Endothelial cell of umbilical vein (primary cell): ENCODE data around the gene CDC42EP3. TPM values are rescaled to one million over a fixed set of nuclear protein-coding genes. Genes with fewer than 3 reads are reported as not detected.

Source experiments
- BruUV-seq: library from RNA; stranded (reverse); fragments of 400-500 nt; replicated peaks from 2 replicates; lab custom pipeline; 2021; lab: Mats Ljungman, UMichigan
- CTCF ChIA-PET: fragments of 300-600, 350-600 bp; sonication (Branson Sonifier 250); formaldehyde crosslinking; loops from one replicate; lab custom pipeline; 2021; ENCODE audit warnings: antibody characterized with exemption, inconsistent platforms; lab: Charles Lee
- POLR2A ChIA-PET: fragments of 300-600, 350-600 bp; sonication (Branson Sonifier 250); formaldehyde crosslinking; loops from one replicate; lab custom pipeline; 2021; ENCODE audit warnings: antibody characterized with exemption, inconsistent platforms; lab: Charles Lee
- DNase-seq: peaks from one replicate; pipeline ENCODE4 v3.0.0-alpha.2; 2011; ENCODE audit warnings: low read depth, low spot score
- FAIRE-seq: peaks from 2 replicates; lab custom pipeline; 2011; peaks lifted over from hg19 to GRCh38; lab: Jason Lieb, UNC
- H2AFZ ChIP-seq: 2 replicates; pipeline ENCODE4 v1.6.0; 2012; ENCODE audit warnings: low read depth, low read length, control low read depth, inconsistent platforms
- H3K27ac ChIP-seq: 2 replicates; pipeline ENCODE4 v1.5.1; 2011; ENCODE audit warnings: low read depth, mild to moderate bottlenecking, control low read depth, low read length, moderate library complexity; ENCODE audit not compliant: insufficient read depth
- H3K27me3 ChIP-seq, 2 experiments: 2 replicates each; pipeline versions ENCODE4 v1.6.0 to v1.6.1; 2011; ENCODE audit warnings: low read length in 2 of 2, mixed read lengths in 1 of 2; ENCODE audit not compliant: control insufficient read depth in 2 of 2, insufficient read depth in 2 of 2
- H3K36me3 ChIP-seq, 2 experiments: 2 replicates in 1 of 2; 3 replicates in 1 of 2; pipeline ENCODE4 v1.5.1; 2011; ENCODE audit warnings: low read length in 2 of 2, mild to moderate bottlenecking in 1 of 2, moderate library complexity in 1 of 2; ENCODE audit not compliant: control insufficient read depth in 2 of 2, insufficient read depth in 2 of 2; ENCODE audit errors: extremely low read depth in 1 of 2
- H3K4me1 ChIP-seq: 3 replicates; pipeline ENCODE4 v1.5.1; 2011; ENCODE audit warnings: mild to moderate bottlenecking, low read length; ENCODE audit not compliant: control insufficient read depth, insufficient read depth; ENCODE audit errors: extremely low read depth
- H3K4me2 ChIP-seq: 2 replicates; pipeline ENCODE4 v1.6.1; 2011; ENCODE audit warnings: low read length, control low read depth, mixed read lengths; ENCODE audit not compliant: insufficient read depth
- H3K4me3 ChIP-seq, 3 experiments: fragments of 200-600 bp in 1 of 3; sonication (generic), shearing (Covaris generic) in 1 of 3; replicated peaks in 1 of 3; 2 replicates each; pipeline ENCODE4 v1.5.1; 2011 to 2016; ENCODE audit warnings: control low read depth in 3 of 3, low read length in 3 of 3, mild to moderate bottlenecking in 2 of 3, inconsistent platforms in 1 of 3, low read depth in 1 of 3, moderate library complexity in 1 of 3; ENCODE audit not compliant: insufficient read depth in 1 of 3
- H3K79me2 ChIP-seq: 2 replicates; pipeline ENCODE4 v1.6.0; 2012; ENCODE audit warnings: low read length, inconsistent platforms; ENCODE audit not compliant: control insufficient read depth, insufficient read depth
- H3K9ac ChIP-seq: replicated peaks from 2 replicates; pipeline ENCODE3; 2011; ENCODE audit warnings: low read length, control low read depth; ENCODE audit not compliant: insufficient read depth; ENCODE audit errors: extremely low read depth
- H3K9me1 ChIP-seq: replicated peaks from 3 replicates; pipeline ENCODE4 v1.6.0; 2011; ENCODE audit warnings: mild to moderate bottlenecking, low read length; ENCODE audit not compliant: control insufficient read depth, insufficient read depth; ENCODE audit errors: extremely low read depth
- H3K9me3 ChIP-seq: replicated peaks from 2 replicates; pipeline ENCODE4 v1.5.1; 2012; ENCODE audit warnings: low read length, inconsistent platforms; ENCODE audit not compliant: control insufficient read depth, insufficient read depth
- H4K20me1 ChIP-seq: replicated peaks from 2 replicates; pipeline ENCODE3; 2011; ENCODE audit warnings: mild to moderate bottlenecking, low read length; ENCODE audit not compliant: control insufficient read depth, insufficient read depth; ENCODE audit errors: extremely low read depth
- CTCF ChIP-seq, 2 donors: IDR thresholded peaks; 1 replicate in 1 of 2; 2 replicates in 1 of 2; pipeline ENCODE4 v1.5.1; 2011; ENCODE audit warnings: low read length in 2 of 2, mild to moderate bottlenecking in 2 of 2, moderate library complexity in 2 of 2, control low read depth in 1 of 2, inconsistent platforms in 1 of 2, low read depth in 1 of 2; ENCODE audit not compliant: insufficient read depth in 1 of 2; ENCODE audit errors: extremely low read depth in 1 of 2
- EZH2 ChIP-seq: IDR thresholded peaks from 2 replicates; pipeline ENCODE4 v1.6.1; 2012; ENCODE audit warnings: borderline replicate concordance, low read depth, mild to moderate bottlenecking, moderate library complexity, low read length, inconsistent platforms; ENCODE audit not compliant: severe bottlenecking
- FOS ChIP-seq: IDR thresholded peaks from 2 replicates; pipeline ENCODE4 v1.6.1; 2011; ENCODE audit warnings: mild to moderate bottlenecking, low read length, moderate library complexity, borderline replicate concordance; ENCODE audit not compliant: insufficient read depth
- GATA2 ChIP-seq: IDR thresholded peaks from 2 replicates; pipeline ENCODE4 v1.7.0; 2011; ENCODE audit warnings: low read depth, mild to moderate bottlenecking, moderate library complexity, mixed read lengths, low read length; ENCODE audit not compliant: insufficient read length, insufficient read depth
- JUN ChIP-seq: IDR thresholded peaks from 2 replicates; pipeline ENCODE4 v1.6.1; 2011; ENCODE audit warnings: borderline replicate concordance, low read depth; ENCODE audit not compliant: insufficient read length, insufficient read depth
- MAX ChIP-seq: IDR thresholded peaks from 2 replicates; pipeline ENCODE4 v1.6.1; 2011; ENCODE audit not compliant: insufficient read depth, insufficient read length
- MYC ChIP-seq: IDR thresholded peaks from one replicate; pipeline ENCODE4 v1.6.1; 2011; ENCODE audit warnings: mild to moderate bottlenecking, low read depth, low read length
- POLR2A ChIP-seq: IDR thresholded peaks from 2 replicates; pipeline ENCODE4 v1.6.1; 2012; ENCODE audit warnings: low read depth, mild to moderate bottlenecking, control low read depth, low read length
- POLR2AphosphoS5 ChIP-seq: IDR thresholded peaks from 2 replicates; pipeline ENCODE4 v1.6.1; 2012; ENCODE audit warnings: low read depth, mild to moderate bottlenecking, control low read depth, low read length, moderate library complexity; ENCODE audit not compliant: insufficient read depth
- dilution Hi-C: fragments of 300-500 bp; cut with MboI; formaldehyde crosslinking; loops from one replicate; pipeline ENCODE4 v1.15.0; 2019; ENCODE audit warnings: low sequenced_read_pairs; ENCODE audit not compliant: extremely low pct_ligation_motif_present
- intact Hi-C: fragments of 100-400 bp; cut with micrococcal nuclease; formaldehyde crosslinking; loops from one replicate; pipeline ENCODE4 v1.10.0; 2022
- polyA plus RNA-seq, 4 experiments: library from polyadenylated mRNA; depleted of rRNA in 3 of 4; stranded (reverse) in 3 of 4; unstranded in 1 of 4; fragments of >200 nt; gene quantifications; 2 replicates each; pipeline versions ENCODE4 v1.2.1 to v1.2.3, GENCODE V29; 2011 to 2012; ENCODE audit warnings: missing spikeins in 1 of 4
- total RNA-seq: library from RNA; stranded (reverse); gene quantifications from 2 replicates; pipeline ENCODE4 v1.2.3, GENCODE V29; 2021

The CDC42EP3 gene
- total and polyA plus RNA-seq, 2 donors (not counting 3 experiments of a cell fraction or from before 2014, with no cell fraction given): 14.6 to 54.7 TPM

- POLR2A ChIA-PET: no interaction called here
- intact Hi-C loops: no loop called here
- CTCF ChIA-PET: interaction anchor here (1.5 kb wide), 2 partner anchors 12 to 245 kb away, joined by 5 to 8 read pairs; no protein-coding TSS in a partner anchor
- no peak for TF ChIP-seq JUN
- peaks cover 19% of the 10 kb centered on the region for H3K4me1 ChIP-seq
- no peaks in the 10 kb centered on the region for H3K9me3 ChIP-seq
- H3K79me2 ChIP-seq: no peaks in the 10 kb centered on the region
- H2AFZ ChIP-seq: no peak overlapping the region
- H3K4me3 ChIP-seq: no peak overlapping the region
- H3K4me2 ChIP-seq: no peak overlapping the region
- no peaks in the 10 kb centered on the region for H3K27me3 ChIP-seq
- no peak overlapping the region for H3K27ac ChIP-seq
- no peak overlapping the region for H3K9ac ChIP-seq
- H3K36me3 ChIP-seq: no peaks in the 10 kb centered on the region
- no TSS peak for BruUV-seq
- no peaks in the 10 kb centered on the region for H3K9me1 ChIP-seq
- no peaks in the 10 kb centered on the region for H4K20me1 ChIP-seq
- dilution Hi-C loops: no loop called here
- DNase-seq (no peak), FAIRE-seq (no peak)
Observed at GRCh38 chr2:37632310-37632709, 39.1 kb downstream of the CDC42EP3 start.

GRCh38 chr2:37631698-37632097 lies 39.7 kb downstream of the CDC42EP3 start:
- Histone ChIP-seq H3K36me3 (no peaks in the 10 kb centered on the region), H3K9me3 (no peaks in the 10 kb centered on the region), H4K20me1 (no peaks in the 10 kb centered on the region), H3K9me1 (no peaks in the 10 kb centered on the region), H3K4me1 (peaks cover 19% of the 10 kb centered on the region), H3K79me2 (no peaks in the 10 kb centered on the region), H3K4me3 (no peak overlapping the region), H3K27me3 (no peaks in the 10 kb centered on the region), H3K9ac (no peak overlapping the region), H3K4me2 (no peak overlapping the region), H2AFZ (no peak overlapping the region), H3K27ac (no peak overlapping the region)
- dilution Hi-C loops: no loop called here
- DNase-seq: no peak
- intact Hi-C loops: no loop called here
- ChIA-PET POLR2A (no interaction called here), CTCF (no interaction called here)
- no TSS peak for BruUV-seq
- no peak for TF ChIP-seq POLR2A
- TF ChIP-seq FOS: no peak
- no peak for TF ChIP-seq MAX
- no peak for TF ChIP-seq MYC
- TF ChIP-seq POLR2AphosphoS5: no peak
- TF ChIP-seq GATA2: no peak
- TF ChIP-seq EZH2: no peak
- TF ChIP-seq JUN: no peak
- TF ChIP-seq CTCF (IDR thresholded peaks at IDR 0.05; ENCODE audit: extremely low read depth in 1 of 2, insufficient read depth in 1 of 2, low read depth in 1 of 2, low read length in 2 of 2): no peak
- no peak for FAIRE-seq
